GM12801 (cell line): Measurements from ENCODE around the gene GPAM.

Experiments
- TF ChIP-seq, protein P1 (sequence below): IDR thresholded peaks from one replicate; pipeline ENCODE4 v1.5.1; 2011; ENCODE audit warnings: control low read depth; ENCODE audit not compliant: insufficient read length; ENCODE audit errors: extremely low read depth

The GPAM gene

DNA sequence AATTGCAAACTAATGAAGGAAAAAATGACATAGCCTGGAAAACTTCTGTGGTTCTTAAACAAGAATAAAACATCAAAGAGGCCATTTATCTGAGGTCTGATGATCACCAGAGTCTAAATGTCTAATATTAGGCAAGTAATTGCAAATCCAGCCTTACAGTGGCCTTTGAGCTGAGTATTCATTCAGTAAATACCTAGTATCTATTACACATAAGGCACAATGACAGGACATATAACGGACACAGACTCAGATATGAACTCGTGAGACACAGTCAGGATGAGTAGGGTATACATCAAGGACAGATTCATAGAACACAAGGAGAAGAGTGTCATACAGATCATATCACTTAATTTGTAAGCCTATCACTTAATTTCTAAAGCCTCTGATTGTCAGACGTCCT is 16.8 kb downstream of the GPAM start:
- TF ChIP-seq, protein P1, sequence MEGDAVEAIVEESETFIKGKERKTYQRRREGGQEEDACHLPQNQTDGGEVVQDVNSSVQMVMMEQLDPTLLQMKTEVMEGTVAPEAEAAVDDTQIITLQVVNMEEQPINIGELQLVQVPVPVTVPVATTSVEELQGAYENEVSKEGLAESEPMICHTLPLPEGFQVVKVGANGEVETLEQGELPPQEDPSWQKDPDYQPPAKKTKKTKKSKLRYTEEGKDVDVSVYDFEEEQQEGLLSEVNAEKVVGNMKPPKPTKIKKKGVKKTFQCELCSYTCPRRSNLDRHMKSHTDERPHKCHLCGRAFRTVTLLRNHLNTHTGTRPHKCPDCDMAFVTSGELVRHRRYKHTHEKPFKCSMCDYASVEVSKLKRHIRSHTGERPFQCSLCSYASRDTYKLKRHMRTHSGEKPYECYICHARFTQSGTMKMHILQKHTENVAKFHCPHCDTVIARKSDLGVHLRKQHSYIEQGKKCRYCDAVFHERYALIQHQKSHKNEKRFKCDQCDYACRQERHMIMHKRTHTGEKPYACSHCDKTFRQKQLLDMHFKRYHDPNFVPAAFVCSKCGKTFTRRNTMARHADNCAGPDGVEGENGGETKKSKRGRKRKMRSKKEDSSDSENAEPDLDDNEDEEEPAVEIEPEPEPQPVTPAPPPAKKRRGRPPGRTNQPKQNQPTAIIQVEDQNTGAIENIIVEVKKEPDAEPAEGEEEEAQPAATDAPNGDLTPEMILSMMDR = no peak

DNA sequence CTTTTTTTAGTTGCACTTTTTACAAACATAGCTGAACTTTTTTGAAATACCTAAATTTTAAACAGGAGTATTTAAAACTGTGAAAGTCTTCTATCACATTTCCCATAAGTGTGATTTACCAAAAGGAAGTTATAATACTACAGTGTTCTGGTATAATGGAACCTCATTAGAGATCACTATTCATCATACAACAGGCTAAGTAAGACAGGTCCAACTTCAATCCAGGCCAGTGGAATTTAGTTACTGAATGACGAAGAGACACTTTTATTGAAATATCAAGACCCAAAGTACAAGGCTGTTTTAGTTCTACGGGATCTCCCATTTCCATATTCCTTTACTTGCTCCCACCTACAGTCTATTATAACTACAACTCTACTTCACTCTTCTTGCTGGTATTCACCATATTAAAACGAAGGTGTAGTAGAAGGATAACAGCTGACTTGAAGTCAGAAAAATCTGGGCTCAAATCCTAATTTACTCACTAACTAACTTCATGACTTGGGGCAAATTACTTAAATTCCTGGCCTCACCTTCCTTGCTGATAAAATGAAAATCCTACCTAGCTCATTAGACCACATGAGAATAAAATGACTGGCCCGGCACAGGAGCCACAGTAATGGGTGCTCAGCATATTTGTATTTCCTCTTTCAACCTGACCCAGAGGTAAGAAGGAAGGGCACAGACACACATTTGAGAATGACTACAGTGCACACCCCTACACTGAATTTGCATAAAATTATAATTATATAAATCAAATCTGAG is 21.6 kb downstream of the GPAM start:
- TF ChIP-seq, protein P1 = no peak

DNA sequence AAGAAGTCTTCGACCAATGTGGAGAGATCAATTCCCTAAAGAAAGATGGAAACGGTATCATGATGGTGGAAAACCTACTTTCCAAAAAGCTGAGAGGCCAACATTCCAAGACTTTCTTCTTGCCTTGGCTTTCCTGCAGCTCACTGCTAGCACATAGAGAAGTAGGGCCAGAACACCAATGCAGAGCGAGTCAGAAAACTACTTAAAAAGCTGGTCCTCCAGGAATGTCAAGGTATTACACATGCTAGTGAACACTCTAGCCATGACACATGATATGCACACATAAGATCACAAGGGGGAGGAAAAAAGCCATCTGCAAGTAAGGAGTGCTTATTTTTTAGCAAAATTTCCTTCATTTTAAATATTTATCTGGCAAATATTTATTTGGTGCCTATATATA is 22.7 kb downstream of the GPAM start:
- TF ChIP-seq, protein P1 = no peak

GRCh38 chr10:112159469-112159868 is 24.1 kb downstream of the GPAM start:
- TF ChIP-seq, protein P1 = no peak

GRCh38 chr10:112151524-112152039 is 32.0 kb downstream of the GPAM start:
- TF ChIP-seq, protein P1 = no peak

GRCh38 chr10:112148331-112148730 is 35.2 kb downstream of the GPAM start:
- TF ChIP-seq, protein P1 = no peak

DNA sequence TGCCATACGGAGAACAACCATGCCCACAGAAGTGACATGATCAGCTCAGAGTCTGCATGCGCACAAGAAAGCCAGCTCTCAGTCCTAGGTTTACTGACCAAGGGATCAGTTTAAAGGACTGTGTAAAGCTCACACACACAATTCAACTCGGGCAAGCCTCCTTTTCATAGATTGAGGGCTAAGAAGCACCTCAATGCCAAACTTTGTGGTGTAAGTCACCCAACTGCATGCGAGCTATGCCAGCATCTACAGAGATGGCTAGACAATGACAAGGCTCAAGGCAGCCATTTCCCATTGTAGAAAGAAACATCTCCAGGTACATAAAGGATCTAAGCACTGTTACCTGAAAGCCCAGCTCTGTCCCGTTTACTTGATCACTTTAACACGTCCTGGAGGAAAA is 36.8 kb downstream of the GPAM start:
- TF ChIP-seq, protein P1 = no peak
